ENCODE data around the gene FBXL16. TPM values are rescaled to one million over a fixed set of nuclear protein-coding genes. Genes with fewer than 3 reads are reported as not detected.

FBXL16 gene
- total and polyA plus RNA-seq, 5 experiments from 2014 or later = 3.0 to 29.3 (median 22.0) TPM

GRCh38 chr16:682493-683395 is 22.9 kb downstream of the FBXL16 start:
- no peaks in the 10 kb centered on the region for H3K9me3 Mint-ChIP-seq
- H3K27me3 Mint-ChIP-seq = no peaks in the 10 kb centered on the region
- POLR2A ChIA-PET = interaction anchor here (0.5 to 8.3 kb wide), 7 partner anchors 7 to 476 kb away, joined by 3 to 95 read pairs (median 29); partner anchors contain the start of genes HAGHL, METTL26, RHOT2 and WDR24
- peak overlapping the region; percentile 64 to 82 (median 76) for H3K4me3 Mint-ChIP-seq
- ATAC-seq (no peak), DNase-seq (no peak)
- peaks cover 7 to 38% (median 32%) of the 10 kb centered on the region in 4 donors for H3K4me1 Mint-ChIP-seq
- peak overlapping the region in 8 of 10 donors; percentile 38 to 89 (median 76) for H3K27ac Mint-ChIP-seq
- peaks cover 0 to 14% (median 3%) of the 10 kb centered on the region in 3 donors for H3K36me3 Mint-ChIP-seq

DNA sequence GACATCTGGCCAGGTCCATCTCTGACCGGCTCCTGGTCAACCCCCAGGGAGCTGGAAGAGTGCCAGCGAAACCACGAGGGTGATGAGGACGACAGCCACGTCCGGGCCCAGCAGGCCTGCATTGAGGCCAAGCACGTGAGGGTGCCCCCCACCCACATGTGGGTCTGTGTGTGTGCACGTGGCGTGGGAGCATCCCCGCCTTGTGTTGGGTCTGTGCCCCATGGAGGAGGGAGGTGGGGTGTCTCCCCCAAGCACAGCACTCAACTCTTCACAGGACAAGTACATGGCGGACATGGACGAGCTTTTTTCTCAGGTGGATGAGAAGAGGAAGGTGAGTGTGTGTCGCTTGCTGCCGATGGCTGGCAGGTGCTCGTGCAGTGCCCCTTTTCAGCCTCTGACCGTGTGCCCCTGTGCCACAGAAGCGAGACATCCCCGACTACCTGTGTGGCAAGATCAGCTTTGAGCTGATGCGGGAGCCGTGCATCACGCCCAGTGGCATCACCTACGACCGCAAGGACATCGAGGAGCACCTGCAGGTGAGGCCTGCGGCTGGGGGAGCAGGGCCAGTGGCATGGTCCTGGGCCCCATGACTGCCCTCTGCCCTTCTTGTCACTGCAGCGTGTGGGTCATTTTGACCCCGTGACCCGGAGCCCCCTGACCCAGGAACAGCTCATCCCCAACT is 23.7 kb downstream of the FBXL16 start:
- Mint-ChIP-seq H3K4me3 (peak overlapping the region; percentile 64 to 82 (median 78)), H3K27me3 (no peaks in the 10 kb centered on the region), H3K36me3 (peaks cover 0 to 14% (median 3%) of the 10 kb centered on the region in 3 donors), H3K9me3 (no peaks in the 10 kb centered on the region), H3K4me1 (peaks cover 7 to 36% (median 32%) of the 10 kb centered on the region in 4 donors), H3K27ac (peak overlapping the region in 6 of 10 donors; percentile 19 to 84 (median 53))
- POLR2A ChIA-PET = interaction anchor here (0.5 to 8.3 kb wide), 13 partner anchors 8 to 1283 kb away, joined by 3 to 95 read pairs (median 5); partner anchors contain the start of genes ANTKMT, HAGHL, MCRIP2 and METTL26
- DNase-seq (no peak), ATAC-seq (no peak)

GRCh38 chr16:680967-681745 is 24.4 kb downstream of the FBXL16 start:
- Mint-ChIP-seq H3K4me1 (peaks cover 7 to 41% (median 32%) of the 10 kb centered on the region in 4 donors), H3K27me3 (peaks cover 0 to 2% (median 0%) of the 10 kb centered on the region in 5 donors), H3K9me3 (no peaks in the 10 kb centered on the region), H3K4me3 (peak overlapping the region; percentile 64 to 81 (median 71)), H3K27ac (peak overlapping the region in 7 of 10 donors; percentile 19 to 84 (median 44)), H3K36me3 (peaks cover 0 to 13% (median 3%) of the 10 kb centered on the region in 3 donors)
- no peak for ATAC-seq
- POLR2A ChIA-PET = interaction anchor here (0.5 to 8.3 kb wide), 14 partner anchors 9 to 1835 kb away, joined by 3 to 95 read pairs (median 5); partner anchors contain the start of genes ANTKMT, HAGHL, MCRIP2 and METTL26
- no peak for DNase-seq

- peaks cover 0 to 12% (median 3%) of the 10 kb centered on the region in 3 donors for H3K36me3 Mint-ChIP-seq
- POLR2A ChIA-PET = interaction anchor here (0.5 to 8.3 kb wide), 12 partner anchors 9 to 1291 kb away, joined by 3 to 95 read pairs (median 6); partner anchors contain the start of genes ANTKMT, CCDC78, DECR2 and HAGHL
- H3K4me1 Mint-ChIP-seq = peaks cover 7 to 41% (median 29%) of the 10 kb centered on the region in 4 donors
- no peak for DNase-seq
- peak overlapping the region in 4 of 10 donors; percentile 25 to 65 (median 58) for H3K27ac Mint-ChIP-seq
- no peak for ATAC-seq
- H3K9me3 Mint-ChIP-seq = no peaks in the 10 kb centered on the region
- peaks cover 0 to 2% (median 0%) of the 10 kb centered on the region in 5 donors for H3K27me3 Mint-ChIP-seq
- peak overlapping the region; percentile 64 to 86 (median 74) for H3K4me3 Mint-ChIP-seq
Observed at GRCh38 chr16:680625-680945, 25.0 kb downstream of the FBXL16 start.

DNA sequence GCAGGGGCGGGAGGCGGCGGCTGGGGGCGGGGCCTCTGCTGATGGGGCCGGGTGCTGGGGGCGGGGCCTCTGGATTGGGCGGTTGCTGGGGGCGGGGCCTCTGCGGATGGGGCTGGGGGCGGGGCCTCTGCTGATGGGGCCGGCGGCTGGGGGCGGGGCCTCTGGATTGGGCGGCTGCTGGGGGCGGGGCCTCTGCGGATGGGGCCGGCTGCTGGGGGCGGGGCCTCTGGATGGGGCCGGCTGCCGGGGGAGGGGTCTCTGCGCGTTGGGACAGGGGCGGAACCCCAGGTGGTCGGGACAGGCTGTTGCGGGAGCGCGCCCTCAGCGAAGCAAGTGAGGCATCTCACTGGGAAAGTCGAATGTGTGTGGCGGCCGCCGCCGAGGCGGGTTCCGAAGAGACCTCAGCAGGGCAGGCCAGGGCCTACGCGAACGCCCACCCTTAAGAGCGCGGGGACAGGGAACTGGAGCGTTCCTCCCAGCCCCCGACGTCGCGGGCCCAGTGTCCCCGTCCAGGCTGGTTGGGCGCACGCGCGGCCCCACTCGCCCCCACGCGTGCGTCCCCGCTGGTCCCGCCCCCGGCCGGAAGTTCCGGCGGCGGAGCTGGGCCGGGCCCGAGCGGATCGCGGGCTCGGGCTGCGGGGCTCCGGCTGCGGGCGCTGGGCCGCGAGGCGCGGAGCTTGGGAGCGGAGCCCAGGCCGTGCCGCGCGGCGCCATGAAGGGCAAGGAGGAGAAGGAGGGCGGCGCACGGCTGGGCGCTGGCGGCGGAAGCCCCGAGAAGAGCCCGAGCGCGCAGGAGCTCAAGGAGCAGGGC is 25.6 kb downstream of the FBXL16 start, which contains the start of gene STUB1:
STUB1 (plus strand) TSS at position 597 of the 811 bp plus-strand sequence; CDS start at position 713, 116 bp downstream.
- peaks cover 0 to 12% (median 3%) of the 10 kb centered on the region in 3 donors for H3K36me3 Mint-ChIP-seq
- ATAC-seq = peak; percentile 50 to 56

GRCh38 chr16:678858-679813 is 26.5 kb downstream of the FBXL16 start:
- Mint-ChIP-seq H3K9me3 (no peaks in the 10 kb centered on the region), H3K27me3 (peaks cover 0 to 2% (median 0%) of the 10 kb centered on the region in 5 donors), H3K4me3 (peak overlapping the region; percentile 66 to 90 (median 84)), H3K4me1 (peaks cover 7 to 46% (median 33%) of the 10 kb centered on the region in 4 donors), H3K36me3 (peaks cover 0 to 14% (median 3%) of the 10 kb centered on the region in 3 donors), H3K27ac (peak overlapping the region in 9 of 10 donors; percentile 37 to 94 (median 83))
- peak in 9 of 10 donors; percentile 33 to 76 (median 55) for DNase-seq
- ATAC-seq = peak; percentile 23 to 27
- POLR2A ChIA-PET = interaction anchor here (0.6 to 8.3 kb wide), 7 partner anchors 9 to 47 kb away, joined by 3 to 95 read pairs (median 6); partner anchors contain the start of genes CCDC78, RHOT2 and WDR24

More for the DNA sequence above, 25.6 kb downstream of the FBXL16 start, which contains the start of gene STUB1:
- DNase-seq = peak; percentile 74 to 97 (median 86)
- POLR2A ChIA-PET = interaction anchor here (0.5 to 8.3 kb wide), 11 partner anchors 10 to 1292 kb away, joined by 3 to 95 read pairs (median 6); partner anchors contain the start of genes ANTKMT, CCDC78, DECR2 and HAGHL
- peak within 1 kb of the TSS; percentile 75 to 90 (median 84) for H3K4me3 Mint-ChIP-seq
- H3K27me3 Mint-ChIP-seq = peaks cover 0 to 2% (median 0%) of the 10 kb centered on the region in 5 donors
- H3K9me3 Mint-ChIP-seq = no peaks in the 10 kb centered on the region
- peak within 1 kb of the TSS in 9 of 10 donors; percentile 61 to 94 (median 82) for H3K27ac Mint-ChIP-seq
- H3K4me1 Mint-ChIP-seq = peaks cover 7 to 44% (median 33%) of the 10 kb centered on the region in 4 donors

DNA sequence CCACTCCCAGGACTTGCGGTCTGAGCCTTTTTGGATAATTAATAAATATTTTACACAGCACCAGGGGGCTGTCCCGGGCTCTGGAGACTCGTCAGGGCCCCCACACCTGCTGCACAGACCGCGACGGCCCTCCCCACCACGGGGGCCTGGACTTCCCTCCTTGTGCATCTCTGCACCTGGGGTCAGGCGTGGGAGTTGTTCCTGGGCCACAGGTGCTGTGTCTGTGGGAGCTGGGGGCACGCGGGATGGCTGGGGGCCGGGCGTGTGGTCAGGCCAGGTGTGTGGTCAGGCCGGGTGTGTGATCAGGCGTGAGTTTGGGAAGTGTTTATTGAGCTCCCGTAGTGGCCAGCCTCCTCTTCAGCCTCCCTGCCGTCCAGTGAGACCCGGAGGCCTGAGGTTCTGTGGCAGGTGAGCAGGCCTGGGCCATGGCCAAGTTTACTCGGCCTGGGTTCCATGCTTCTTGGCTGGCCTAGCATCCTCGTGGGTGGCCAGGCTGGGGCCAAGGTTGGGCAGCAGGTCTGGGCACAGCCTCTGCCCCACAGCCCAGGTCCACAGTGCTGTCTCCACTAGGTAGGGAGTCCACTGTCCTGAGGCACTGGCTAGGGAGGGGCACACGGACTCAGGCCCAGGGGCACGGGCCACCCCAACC is 27.3 kb downstream of the FBXL16 start:
- H3K9me3 Mint-ChIP-seq = no peaks in the 10 kb centered on the region
- H3K27me3 Mint-ChIP-seq = peaks cover 0 to 2% (median 0%) of the 10 kb centered on the region in 5 donors
- peaks cover 8 to 42% (median 30%) of the 10 kb centered on the region in 4 donors for H3K4me1 Mint-ChIP-seq
- ATAC-seq = no peak
- H3K4me3 Mint-ChIP-seq = peak overlapping the region in 6 of 10 donors; percentile 4 to 86 (median 76)
- H3K36me3 Mint-ChIP-seq = peaks cover 0 to 16% (median 3%) of the 10 kb centered on the region in 3 donors
- POLR2A ChIA-PET = interaction anchor here (0.6 to 8.3 kb wide), 7 partner anchors 10 to 42 kb away, joined by 3 to 95 read pairs (median 5); partner anchors contain the start of genes RHOT2 and WDR24
- H3K27ac Mint-ChIP-seq = peak overlapping the region in 1 of 10 donors; percentile 94
- DNase-seq = no peak

DNA sequence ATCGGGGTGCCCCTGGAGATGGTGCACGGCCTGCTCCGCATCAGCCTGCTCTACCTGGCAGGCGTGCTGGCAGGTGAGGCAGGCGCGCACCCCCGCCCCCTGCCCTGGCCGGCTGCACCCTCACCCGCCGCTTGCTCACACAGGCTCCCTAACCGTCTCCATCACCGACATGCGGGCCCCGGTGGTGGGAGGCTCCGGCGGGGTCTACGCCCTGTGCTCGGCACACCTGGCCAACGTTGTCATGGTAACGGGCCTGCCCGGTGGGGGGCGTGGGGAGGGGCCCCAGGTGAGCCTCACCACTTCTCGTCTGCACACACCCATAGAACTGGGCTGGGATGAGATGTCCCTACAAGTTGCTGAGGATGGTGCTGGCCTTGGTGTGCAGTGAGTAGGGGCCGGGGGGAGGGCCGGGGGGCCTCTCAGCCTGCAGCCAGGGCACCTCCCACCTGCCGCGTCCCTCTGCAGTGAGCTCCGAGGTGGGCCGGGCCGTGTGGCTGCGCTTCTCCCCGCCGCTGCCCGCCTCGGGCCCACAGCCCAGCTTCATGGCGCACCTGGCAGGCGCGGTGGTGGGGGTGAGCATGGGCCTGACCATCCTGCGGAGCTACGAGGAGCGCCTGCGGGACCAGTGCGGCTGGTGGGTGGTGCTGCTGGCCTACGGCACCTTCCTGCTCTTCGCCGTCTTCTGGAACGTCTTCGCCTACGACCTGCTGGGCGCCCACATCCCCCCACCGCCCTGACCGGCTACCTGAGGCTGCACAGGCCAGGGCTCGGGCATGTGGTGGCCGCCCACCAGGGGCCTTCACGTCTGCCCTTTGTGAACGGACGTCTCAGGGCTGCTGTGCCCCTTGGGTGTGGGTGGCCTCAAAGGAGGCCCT is 28.0 kb downstream of the FBXL16 start:
- no peak overlapping the region for H3K27ac Mint-ChIP-seq
- POLR2A ChIA-PET = interaction anchor here (0.6 to 8.3 kb wide), 6 partner anchors 10 to 443 kb away, joined by 3 to 95 read pairs (median 20); partner anchors contain the start of genes FAM234A, RHOT2 and WDR24

More for the DNA sequence above, 28.0 kb downstream of the FBXL16 start:
- ATAC-seq = no peak
- Mint-ChIP-seq H3K9me3 (no peaks in the 10 kb centered on the region), H3K27me3 (peaks cover 0 to 2% (median 0%) of the 10 kb centered on the region in 5 donors), H3K4me3 (peak overlapping the region in 1 of 10 donors; percentile 11), H3K4me1 (peaks cover 7 to 39% (median 26%) of the 10 kb centered on the region in 4 donors), H3K36me3 (peaks cover 0 to 21% (median 2%) of the 10 kb centered on the region in 3 donors)
- DNase-seq = no peak
